GM23338 (cell line): ENCODE data around the gene QDPR. TPM values are rescaled to one million over a fixed set of nuclear protein-coding genes. Genes with fewer than 3 reads are reported as not detected.

Experiments
- ATAC-seq: fragments of 200-7000 bp; cut with Tn5 transposase; 3 replicates; pipeline ENCODE4 v1.9.1; 2020
- DNase-seq: peaks from one replicate; pipeline ENCODE4 v3.0.0-alpha.2; 2015; ENCODE audit warnings: low spot score
- H2AFZ ChIP-seq: fragments of 200-600 bp; sonication (generic); 2 replicates; pipeline ENCODE4 v1.8.0; 2016; ENCODE audit warnings: antibody characterized with exemption, mild to moderate bottlenecking, moderate library complexity
- H3F3A ChIP-seq: fragments of 200-600 bp; sonication (generic); replicated peaks from 2 replicates; pipeline ENCODE4 v1.8.0; 2017; ENCODE audit warnings: antibody characterized with exemption, mixed run types, low read depth
- H3K27ac ChIP-seq: fragments of 200-600 bp; sonication (generic); 2 replicates; pipeline ENCODE4 v1.6.1; 2016; ENCODE audit warnings: low read depth
- H3K27me3 ChIP-seq: fragments of 200-600 bp; sonication (generic); 2 replicates; pipeline ENCODE4 v1.8.0; 2016; ENCODE audit warnings: mild to moderate bottlenecking, mixed run types, moderate library complexity; ENCODE audit not compliant: insufficient read depth
- H3K36me3 ChIP-seq: fragments of 200-600 bp; sonication (generic); 2 replicates; pipeline ENCODE4 v1.8.0; 2016; ENCODE audit warnings: mild to moderate bottlenecking; ENCODE audit not compliant: insufficient read depth
- H3K4me1 ChIP-seq: fragments of 200-600 bp; sonication (generic); 2 replicates; pipeline ENCODE4 v1.8.0; 2016; ENCODE audit warnings: mild to moderate bottlenecking, moderate library complexity; ENCODE audit not compliant: insufficient read depth
- H3K4me2 ChIP-seq: fragments of 200-600 bp; sonication (generic); 2 replicates; pipeline ENCODE4 v1.7.1; 2017; ENCODE audit warnings: mixed run types
- H3K4me3 ChIP-seq: fragments of 200-600 bp; sonication (generic); 2 replicates; pipeline ENCODE4 v1.6.1; 2016; ENCODE audit warnings: mixed run types
- H3K79me2 ChIP-seq: fragments of 200-600 bp; sonication (generic); replicated peaks from 2 replicates; pipeline ENCODE4 v1.8.0; 2017; ENCODE audit warnings: mild to moderate bottlenecking; ENCODE audit not compliant: insufficient read depth
- H3K9me2 ChIP-seq: fragments of 200-600 bp; sonication (generic); 2 replicates; pipeline ENCODE4 v1.8.0; 2017; ENCODE audit not compliant: insufficient read depth
- H4K20me1 ChIP-seq: fragments of 200-600 bp; sonication (generic); replicated peaks from 2 replicates; pipeline ENCODE4 v1.8.0; 2017; ENCODE audit warnings: mild to moderate bottlenecking; ENCODE audit not compliant: insufficient read depth
- H3K27ac Mint-ChIP-seq: 2 replicates; pipeline ENCODE4 v1.8.0; 2020; ENCODE audit warnings: inconsistent platforms, mild to moderate bottlenecking, moderate library complexity, mixed read lengths
- H3K27me3 Mint-ChIP-seq: 3 replicates; pipeline ENCODE4 v1.8.0; 2022; ENCODE audit warnings: low read depth, mild to moderate bottlenecking, moderate library complexity, mixed read lengths, inconsistent platforms; ENCODE audit not compliant: insufficient read depth, poor library complexity
- H3K36me3 Mint-ChIP-seq: 3 replicates; pipeline ENCODE4 v1.8.0; 2021; ENCODE audit warnings: low read depth, mild to moderate bottlenecking, inconsistent platforms, moderate library complexity, mixed read lengths
- H3K4me1 Mint-ChIP-seq: 3 replicates; pipeline ENCODE4 v1.8.0; 2020; ENCODE audit warnings: mild to moderate bottlenecking, inconsistent platforms, mixed read lengths
- H3K4me3 Mint-ChIP-seq: 3 replicates; pipeline ENCODE4 v1.8.0; 2021; ENCODE audit warnings: moderate library complexity, mild to moderate bottlenecking, inconsistent platforms, mixed read lengths
- H3K9me3 Mint-ChIP-seq: 3 replicates; pipeline ENCODE4 v1.8.0; 2020; ENCODE audit warnings: moderate library complexity, mild to moderate bottlenecking, inconsistent platforms, mixed read lengths
- EZH2 ChIP-seq: fragments of 200-600 bp; sonication (generic); IDR thresholded peaks from one replicate; pipeline ENCODE4 v1.8.0; 2017; ENCODE audit warnings: antibody characterized with exemption, mild to moderate bottlenecking, low read depth; ENCODE audit not compliant: unreplicated experiment
- EZH2phosphoT487 ChIP-seq: fragments of 200-600 bp; sonication (generic); IDR thresholded peaks from one replicate; pipeline ENCODE4 v1.8.1; 2018; ENCODE audit warnings: antibody characterized with exemption; ENCODE audit not compliant: unreplicated experiment
- JUNB ChIP-seq: IDR thresholded peaks from one replicate; pipeline ENCODE4 v1.6.1; 2016; ENCODE audit warnings: antibody characterized with exemption; ENCODE audit not compliant: unreplicated experiment
- NANOG ChIP-seq: IDR thresholded peaks from 2 replicates; pipeline ENCODE4 v1.6.1; 2016; ENCODE audit warnings: antibody characterized with exemption, borderline replicate concordance
- POLR2AphosphoS5 ChIP-seq: IDR thresholded peaks from 2 replicates; pipeline ENCODE4 v1.6.1; 2016; ENCODE audit warnings: antibody characterized with exemption, low read depth
- ZNF114 ChIP-seq: fragments of 250-450 bp; sonication (Bioruptor Pico); IDR thresholded peaks from 2 replicates; pipeline ENCODE4 v1.5.0; 2020; ENCODE audit warnings: mild to moderate bottlenecking, moderate library complexity
- polyA plus RNA-seq: library from polyadenylated mRNA; unstranded; fragments of >200 nt; fragmentation: Nextera tagmentation; extraction: Ambion mirVana; gene quantifications from 2 replicates; pipeline ENCODE4 v1.2.1, GENCODE V29; 2016
- total RNA-seq: library from RNA; depleted of rRNA; stranded (reverse); fragments of >200 nt; shearing (Covaris generic); gene quantifications from 2 replicates; pipeline ENCODE4 v1.2.3, GENCODE V29; 2014
- TF ChIP-seq, protein P1 (sequence below): IDR thresholded peaks from one replicate; pipeline ENCODE4 v1.6.1; 2018; ENCODE audit warnings: antibody characterized with exemption; ENCODE audit not compliant: unreplicated experiment
- TF ChIP-seq, protein P2 (sequence below): fragments of 250-450 bp; sonication (Bioruptor Pico); IDR thresholded peaks from 2 replicates; pipeline ENCODE4 v1.5.0; 2020; ENCODE audit warnings: mild to moderate bottlenecking, moderate library complexity

QDPR gene
- total and polyA plus RNA-seq, 2 experiments from 2014 or later: 31.5 to 42.7 TPM

DNA sequence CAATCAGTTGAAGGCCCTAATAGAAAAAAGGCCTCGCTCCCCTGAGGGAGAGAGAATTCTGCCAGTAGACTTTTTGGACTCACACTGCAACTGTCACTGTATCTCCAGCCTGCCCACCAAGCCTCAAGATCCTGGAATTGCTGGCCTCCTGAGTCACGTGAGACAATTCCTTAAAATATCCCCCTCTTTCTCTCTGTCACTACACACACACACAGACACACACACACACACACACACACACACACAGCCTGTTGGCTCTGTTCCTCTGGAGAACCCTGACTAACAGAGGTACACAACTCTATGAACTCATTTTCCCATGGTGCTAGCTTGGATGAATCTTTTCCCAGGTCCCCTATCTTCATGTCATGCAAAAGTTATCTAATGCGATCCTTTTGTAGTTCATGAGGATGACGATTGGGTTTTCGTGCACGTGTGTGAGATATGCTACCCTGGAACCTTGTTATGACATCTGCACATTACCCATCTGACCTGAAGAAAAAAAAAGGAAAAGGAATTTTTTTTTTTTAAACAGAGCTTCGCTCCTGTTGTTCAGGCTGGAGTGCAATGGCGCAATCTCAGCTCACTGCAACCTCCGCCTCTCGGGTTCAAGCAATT is 16.8 kb upstream of the QDPR start:
- no peak overlapping the region for H2AFZ ChIP-seq
- Mint-ChIP-seq H3K4me3 (no peak overlapping the region), H3K27me3 (peaks cover 2% of the 10 kb centered on the region)

DNA sequence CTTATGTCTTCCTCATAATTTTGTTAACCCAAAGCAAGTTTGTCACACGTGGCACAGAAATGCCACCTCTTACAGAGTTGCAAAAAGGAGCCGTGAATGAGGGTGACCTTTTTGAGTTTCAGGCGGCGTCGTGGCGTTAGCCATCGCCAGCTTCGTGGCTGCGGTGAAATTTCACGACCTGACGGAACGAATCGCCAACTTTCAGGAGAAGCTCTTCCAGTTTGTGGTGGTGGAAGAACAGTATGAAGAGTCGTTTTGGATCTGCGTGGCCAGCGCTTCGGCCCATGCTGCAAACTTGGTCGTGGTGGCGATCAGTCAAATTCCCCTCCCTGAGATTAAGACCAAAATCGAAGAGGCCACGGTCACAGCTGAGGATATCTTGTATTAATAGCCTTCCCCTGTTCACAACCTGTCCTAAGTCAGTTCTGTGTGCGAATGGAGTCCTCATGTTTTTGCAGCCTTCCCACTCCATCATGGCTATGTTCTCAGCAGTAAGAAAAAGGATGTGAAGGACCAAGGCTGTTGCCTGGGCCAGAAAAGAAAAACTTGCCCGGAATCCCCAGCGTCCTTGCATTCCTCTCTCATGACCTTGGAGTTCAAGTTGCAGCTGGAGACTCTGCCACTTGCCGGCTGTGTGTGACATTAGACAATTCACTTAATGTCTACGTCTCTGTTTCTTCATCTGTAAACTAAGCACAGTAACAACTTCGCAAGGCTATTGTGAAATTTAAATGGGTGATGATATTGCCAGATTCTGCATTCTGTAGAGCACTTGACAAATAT is 15.0 kb upstream of the QDPR start:
- Histone ChIP-seq H3K9me2 (no peaks in the 10 kb centered on the region; the same call in 1 of the 2 replicates), H3K4me2 (no peak overlapping the region), H4K20me1 (no peaks in the 10 kb centered on the region), H3K36me3 (no peaks in the 10 kb centered on the region), H2AFZ (peak overlapping the region; percentile 72), H3F3A (no peaks in the 10 kb centered on the region), H3K4me1 (no peaks in the 10 kb centered on the region), H3K27ac (no peak overlapping the region), H3K27me3 (no peaks in the 10 kb centered on the region), H3K4me3 (no peak overlapping the region), H3K79me2 (no peaks in the 10 kb centered on the region)
- H3K36me3 Mint-ChIP-seq: no peaks in the 10 kb centered on the region
- no peak overlapping the region for H3K4me3 Mint-ChIP-seq
- no peak for ATAC-seq
- H3K27ac Mint-ChIP-seq: no peak overlapping the region
- no peak for DNase-seq
- H3K4me1 Mint-ChIP-seq: 0 out of 3 replicates have a peak, but pooled peaks cover 3% of the 10 kb centered on the region
- no peaks in the 10 kb centered on the region for H3K9me3 Mint-ChIP-seq
- H3K27me3 Mint-ChIP-seq: peaks cover 2% of the 10 kb centered on the region
- TF ChIP-seq, protein P1, sequence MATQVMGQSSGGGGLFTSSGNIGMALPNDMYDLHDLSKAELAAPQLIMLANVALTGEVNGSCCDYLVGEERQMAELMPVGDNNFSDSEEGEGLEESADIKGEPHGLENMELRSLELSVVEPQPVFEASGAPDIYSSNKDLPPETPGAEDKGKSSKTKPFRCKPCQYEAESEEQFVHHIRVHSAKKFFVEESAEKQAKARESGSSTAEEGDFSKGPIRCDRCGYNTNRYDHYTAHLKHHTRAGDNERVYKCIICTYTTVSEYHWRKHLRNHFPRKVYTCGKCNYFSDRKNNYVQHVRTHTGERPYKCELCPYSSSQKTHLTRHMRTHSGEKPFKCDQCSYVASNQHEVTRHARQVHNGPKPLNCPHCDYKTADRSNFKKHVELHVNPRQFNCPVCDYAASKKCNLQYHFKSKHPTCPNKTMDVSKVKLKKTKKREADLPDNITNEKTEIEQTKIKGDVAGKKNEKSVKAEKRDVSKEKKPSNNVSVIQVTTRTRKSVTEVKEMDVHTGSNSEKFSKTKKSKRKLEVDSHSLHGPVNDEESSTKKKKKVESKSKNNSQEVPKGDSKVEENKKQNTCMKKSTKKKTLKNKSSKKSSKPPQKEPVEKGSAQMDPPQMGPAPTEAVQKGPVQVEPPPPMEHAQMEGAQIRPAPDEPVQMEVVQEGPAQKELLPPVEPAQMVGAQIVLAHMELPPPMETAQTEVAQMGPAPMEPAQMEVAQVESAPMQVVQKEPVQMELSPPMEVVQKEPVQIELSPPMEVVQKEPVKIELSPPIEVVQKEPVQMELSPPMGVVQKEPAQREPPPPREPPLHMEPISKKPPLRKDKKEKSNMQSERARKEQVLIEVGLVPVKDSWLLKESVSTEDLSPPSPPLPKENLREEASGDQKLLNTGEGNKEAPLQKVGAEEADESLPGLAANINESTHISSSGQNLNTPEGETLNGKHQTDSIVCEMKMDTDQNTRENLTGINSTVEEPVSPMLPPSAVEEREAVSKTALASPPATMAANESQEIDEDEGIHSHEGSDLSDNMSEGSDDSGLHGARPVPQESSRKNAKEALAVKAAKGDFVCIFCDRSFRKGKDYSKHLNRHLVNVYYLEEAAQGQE: no peak
- no peak for TF ChIP-seq ZNF114 (CRISPR knock-in tag)
- TF ChIP-seq, protein P2, sequence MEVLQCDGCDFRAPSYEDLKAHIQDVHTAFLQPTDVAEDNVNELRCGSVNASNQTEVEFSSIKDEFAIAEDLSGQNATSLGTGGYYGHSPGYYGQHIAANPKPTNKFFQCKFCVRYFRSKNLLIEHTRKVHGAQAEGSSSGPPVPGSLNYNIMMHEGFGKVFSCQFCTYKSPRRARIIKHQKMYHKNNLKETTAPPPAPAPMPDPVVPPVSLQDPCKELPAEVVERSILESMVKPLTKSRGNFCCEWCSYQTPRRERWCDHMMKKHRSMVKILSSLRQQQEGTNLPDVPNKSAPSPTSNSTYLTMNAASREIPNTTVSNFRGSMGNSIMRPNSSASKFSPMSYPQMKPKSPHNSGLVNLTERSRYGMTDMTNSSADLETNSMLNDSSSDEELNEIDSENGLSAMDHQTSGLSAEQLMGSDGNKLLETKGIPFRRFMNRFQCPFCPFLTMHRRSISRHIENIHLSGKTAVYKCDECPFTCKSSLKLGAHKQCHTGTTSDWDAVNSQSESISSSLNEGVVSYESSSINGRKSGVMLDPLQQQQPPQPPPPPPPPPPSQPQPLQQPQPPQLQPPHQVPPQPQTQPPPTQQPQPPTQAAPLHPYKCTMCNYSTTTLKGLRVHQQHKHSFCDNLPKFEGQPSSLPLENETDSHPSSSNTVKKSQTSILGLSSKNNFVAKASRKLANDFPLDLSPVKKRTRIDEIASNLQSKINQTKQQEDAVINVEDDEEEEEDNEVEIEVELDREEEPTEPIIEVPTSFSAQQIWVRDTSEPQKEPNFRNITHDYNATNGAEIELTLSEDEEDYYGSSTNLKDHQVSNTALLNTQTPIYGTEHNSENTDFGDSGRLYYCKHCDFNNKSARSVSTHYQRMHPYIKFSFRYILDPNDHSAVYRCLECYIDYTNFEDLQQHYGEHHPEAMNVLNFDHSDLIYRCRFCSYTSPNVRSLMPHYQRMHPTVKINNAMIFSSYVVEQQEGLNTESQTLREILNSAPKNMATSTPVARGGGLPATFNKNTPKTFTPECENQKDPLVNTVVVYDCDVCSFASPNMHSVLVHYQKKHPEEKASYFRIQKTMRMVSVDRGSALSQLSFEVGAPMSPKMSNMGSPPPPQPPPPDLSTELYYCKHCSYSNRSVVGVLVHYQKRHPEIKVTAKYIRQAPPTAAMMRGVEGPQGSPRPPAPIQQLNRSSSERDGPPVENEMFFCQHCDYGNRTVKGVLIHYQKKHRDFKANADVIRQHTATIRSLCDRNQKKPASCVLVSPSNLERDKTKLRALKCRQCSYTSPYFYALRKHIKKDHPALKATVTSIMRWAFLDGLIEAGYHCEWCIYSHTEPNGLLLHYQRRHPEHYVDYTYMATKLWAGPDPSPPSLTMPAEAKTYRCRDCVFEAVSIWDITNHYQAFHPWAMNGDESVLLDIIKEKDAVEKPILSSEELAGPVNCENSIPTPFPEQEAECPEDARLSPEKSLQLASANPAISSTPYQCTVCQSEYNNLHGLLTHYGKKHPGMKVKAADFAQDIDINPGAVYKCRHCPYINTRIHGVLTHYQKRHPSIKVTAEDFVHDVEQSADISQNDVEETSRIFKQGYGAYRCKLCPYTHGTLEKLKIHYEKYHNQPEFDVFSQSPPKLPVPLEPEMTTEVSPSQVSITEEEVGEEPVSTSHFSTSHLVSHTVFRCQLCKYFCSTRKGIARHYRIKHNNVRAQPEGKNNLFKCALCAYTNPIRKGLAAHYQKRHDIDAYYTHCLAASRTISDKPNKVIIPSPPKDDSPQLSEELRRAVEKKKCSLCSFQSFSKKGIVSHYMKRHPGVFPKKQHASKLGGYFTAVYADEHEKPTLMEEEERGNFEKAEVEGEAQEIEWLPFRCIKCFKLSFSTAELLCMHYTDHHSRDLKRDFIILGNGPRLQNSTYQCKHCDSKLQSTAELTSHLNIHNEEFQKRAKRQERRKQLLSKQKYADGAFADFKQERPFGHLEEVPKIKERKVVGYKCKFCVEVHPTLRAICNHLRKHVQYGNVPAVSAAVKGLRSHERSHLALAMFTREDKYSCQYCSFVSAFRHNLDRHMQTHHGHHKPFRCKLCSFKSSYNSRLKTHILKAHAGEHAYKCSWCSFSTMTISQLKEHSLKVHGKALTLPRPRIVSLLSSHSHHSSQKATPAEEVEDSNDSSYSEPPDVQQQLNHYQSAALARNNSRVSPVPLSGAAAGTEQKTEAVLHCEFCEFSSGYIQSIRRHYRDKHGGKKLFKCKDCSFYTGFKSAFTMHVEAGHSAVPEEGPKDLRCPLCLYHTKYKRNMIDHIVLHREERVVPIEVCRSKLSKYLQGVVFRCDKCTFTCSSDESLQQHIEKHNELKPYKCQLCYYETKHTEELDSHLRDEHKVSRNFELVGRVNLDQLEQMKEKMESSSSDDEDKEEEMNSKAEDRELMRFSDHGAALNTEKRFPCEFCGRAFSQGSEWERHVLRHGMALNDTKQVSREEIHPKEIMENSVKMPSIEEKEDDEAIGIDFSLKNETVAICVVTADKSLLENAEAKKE (CRISPR knock-in tag): no peak
- TF ChIP-seq JUNB: no peak
- TF ChIP-seq POLR2AphosphoS5: no peak
- TF ChIP-seq EZH2: no peak
- TF ChIP-seq EZH2phosphoT487: no peak
- TF ChIP-seq NANOG: no peak

More for the DNA sequence above, 16.8 kb upstream of the QDPR start:
- Mint-ChIP-seq H3K4me1 (no peaks in the 10 kb centered on the region), H3K27ac (no peak overlapping the region), H3K9me3 (no peaks in the 10 kb centered on the region), H3K36me3 (no peaks in the 10 kb centered on the region)
- H3K27me3 ChIP-seq: no peaks in the 10 kb centered on the region
- no peak for TF ChIP-seq POLR2AphosphoS5
- no peaks in the 10 kb centered on the region for H3K79me2 ChIP-seq
- no peaks in the 10 kb centered on the region for H3K36me3 ChIP-seq
- no peaks in the 10 kb centered on the region for H3F3A ChIP-seq
- no peaks in the 10 kb centered on the region for H4K20me1 ChIP-seq
- H3K4me2 ChIP-seq: no peak overlapping the region
- ATAC-seq (no peak), DNase-seq (no peak)
- no peaks in the 10 kb centered on the region for H3K9me2 ChIP-seq
- H3K4me3 ChIP-seq: no peak overlapping the region
- no peak overlapping the region for H3K27ac ChIP-seq
- no peaks in the 10 kb centered on the region for H3K4me1 ChIP-seq
